ENCODE data around the gene CHRNA1.
"Not testable (repeated sequence)": the region's sequence is repeated elsewhere in the genome, so short reads cannot be mapped to it uniquely, and the experiment has no call there.

The CHRNA1 gene

DNA sequence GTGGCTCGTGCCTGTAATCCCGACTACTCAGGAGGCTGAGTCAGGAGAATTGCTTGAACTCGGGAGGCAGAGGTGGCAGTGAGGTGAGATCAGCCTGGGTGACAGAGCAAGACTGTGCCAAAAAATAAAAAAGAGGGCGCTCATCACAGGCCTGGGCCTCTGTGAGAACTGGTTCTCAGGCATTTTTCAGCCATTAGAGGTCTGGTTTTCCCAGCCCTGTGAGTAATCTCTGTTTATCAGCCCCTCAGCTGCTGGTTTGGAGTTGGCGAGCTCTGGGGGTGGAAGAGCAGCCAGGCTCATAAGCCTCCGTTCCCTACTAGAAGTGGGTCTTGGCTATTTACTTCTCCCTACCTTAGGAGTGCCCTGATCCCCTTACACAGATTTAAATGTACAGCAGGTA, 53.1 kb downstream of the CHRNA1 start:
- DNase-seq: no peak

GRCh38 chr2:174709416-174710004, 54.8 kb downstream of the CHRNA1 start:
- DNase-seq: not testable (repeated sequence)

DNA sequence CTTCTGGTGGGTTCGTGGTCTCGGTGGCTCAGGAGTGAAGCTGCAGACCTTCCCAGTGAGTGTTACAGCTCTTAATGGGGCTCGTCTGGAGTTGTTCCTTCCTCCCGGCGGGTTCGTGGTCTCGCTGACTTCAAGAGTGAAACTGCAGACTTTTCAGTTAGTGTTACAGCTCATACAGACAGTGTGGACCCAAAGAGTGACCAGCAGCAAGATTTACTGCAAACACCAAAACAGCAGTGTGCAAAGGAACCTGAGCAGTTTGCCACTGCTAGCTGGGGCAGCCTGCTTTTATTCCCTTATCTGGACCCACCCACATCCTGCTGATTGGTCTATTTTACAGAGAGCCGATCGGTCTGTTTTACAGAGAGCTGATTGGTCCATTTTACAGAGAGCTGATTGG, 55.6 kb downstream of the CHRNA1 start:
- no peak for DNase-seq

DNA sequence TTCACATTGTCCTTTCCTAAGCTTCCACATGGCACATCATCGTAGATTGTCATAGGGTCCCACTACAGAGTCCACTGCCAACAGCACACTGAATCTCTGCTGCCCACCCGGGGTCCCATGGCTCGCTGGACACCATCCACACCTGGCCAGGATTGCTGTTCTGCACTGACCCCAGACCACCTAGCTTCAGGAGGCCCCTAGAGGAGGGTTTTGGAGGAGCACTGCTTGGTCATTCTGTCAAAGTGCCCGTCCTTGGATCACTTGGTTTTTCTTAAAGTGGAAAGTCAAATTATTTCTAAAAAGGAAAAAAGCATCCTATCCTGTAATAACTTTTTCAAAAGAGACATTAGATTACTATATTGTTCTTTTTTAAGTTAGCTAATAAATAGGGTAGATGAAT, 59.0 kb downstream of the CHRNA1 start:
- DNase-seq: no peak

DNA sequence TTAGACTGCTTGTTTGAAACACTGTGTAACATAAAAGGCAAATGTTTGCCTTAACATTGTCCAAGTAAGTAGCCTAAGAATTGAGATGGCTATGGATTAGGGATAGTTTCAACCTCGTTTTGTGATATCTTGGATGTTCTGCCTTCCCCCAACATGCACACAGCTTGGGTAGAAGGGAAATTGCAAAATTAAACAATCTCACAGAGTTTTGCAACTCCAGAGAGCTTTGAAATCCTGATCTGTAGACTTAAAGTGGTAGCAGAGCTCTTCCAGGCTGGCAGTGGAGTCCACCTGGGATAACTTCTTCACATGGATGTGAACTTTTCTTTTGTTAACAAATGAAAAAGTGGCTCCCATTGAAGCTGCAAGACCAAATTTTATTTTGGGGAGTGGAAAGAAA, 59.6 kb downstream of the CHRNA1 start:
- DNase-seq: peak; percentile 48

DNA sequence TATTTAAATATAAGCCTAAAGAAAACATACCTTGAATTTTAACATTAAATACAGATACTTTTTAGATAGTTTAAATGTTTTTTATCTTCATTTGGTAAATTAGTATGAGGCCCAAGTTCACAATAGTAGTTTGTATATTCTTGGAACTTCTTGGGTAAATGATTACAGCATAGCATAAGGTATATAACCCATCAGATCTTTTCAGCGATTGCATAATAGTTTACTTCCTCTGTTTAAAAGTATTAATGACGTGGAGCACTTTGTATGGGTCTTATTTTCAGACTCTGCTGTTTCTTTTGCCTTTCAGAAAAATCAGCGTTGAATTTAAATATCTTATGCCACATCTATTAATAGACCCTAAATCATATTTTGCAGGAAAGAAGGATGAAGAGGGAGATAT, 60.2 kb downstream of the CHRNA1 start:
- no peak for DNase-seq

- DNase-seq: no peak
Measured at GRCh38 chr2:174703430-174703829, 60.8 kb downstream of the CHRNA1 start.

DNA sequence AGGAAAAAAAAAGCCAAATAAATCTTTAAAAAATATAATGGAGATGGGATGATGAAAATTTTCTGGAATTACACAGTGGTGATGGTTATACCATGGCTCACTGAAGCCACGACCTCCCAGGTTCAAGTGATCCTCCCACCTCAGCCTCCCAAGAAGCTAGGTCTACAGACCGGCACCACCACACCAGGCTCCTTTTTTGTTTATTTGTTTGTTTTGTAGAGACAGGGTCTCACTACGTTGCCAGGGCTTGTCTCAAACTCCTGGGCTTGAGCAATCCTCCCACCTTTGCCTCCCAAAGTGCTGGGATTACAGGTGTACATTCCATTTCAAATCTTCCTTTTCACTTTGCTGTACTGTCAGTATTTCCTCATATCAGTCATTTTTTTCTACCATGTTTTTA, 61.7 kb downstream of the CHRNA1 start:
- no peak for DNase-seq

DNA sequence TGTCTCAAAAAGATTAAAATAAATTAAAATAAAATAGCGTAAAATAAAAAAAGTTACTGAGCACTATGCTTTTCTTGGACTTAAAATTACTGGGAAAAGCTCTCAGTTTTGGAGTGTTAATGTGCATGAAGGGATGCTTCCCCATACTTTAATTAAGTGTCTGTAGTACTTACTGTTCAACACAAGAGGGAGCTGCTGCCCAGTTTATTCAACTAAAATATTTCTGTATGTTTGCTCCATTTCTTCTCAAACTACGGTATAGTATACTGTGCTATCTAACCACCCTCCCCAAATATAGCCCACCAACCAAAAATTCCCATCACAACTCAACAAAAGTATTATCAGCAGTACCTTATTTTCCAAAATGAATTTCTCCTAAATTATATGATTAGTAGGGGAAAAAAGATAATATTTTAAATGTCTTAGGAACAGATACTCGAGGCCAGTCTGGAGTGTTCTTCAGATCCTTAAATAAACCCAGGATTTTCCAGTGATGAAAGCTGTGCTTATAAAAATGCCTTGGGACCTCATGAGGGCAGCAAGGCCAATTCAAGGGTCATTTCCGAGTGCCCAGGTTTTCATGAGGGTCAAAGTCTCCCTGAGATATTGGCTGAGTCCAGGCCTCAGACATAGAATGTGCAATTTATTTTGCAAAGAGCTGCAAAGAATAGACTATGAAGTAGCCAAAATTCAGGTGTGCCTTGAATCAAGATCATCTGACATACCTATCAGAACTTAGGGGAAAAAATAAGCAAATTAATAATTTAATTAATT, 64.1 kb downstream of the CHRNA1 start:
- DNase-seq: peak; percentile 5

Data from GF-D8 (cell line).